ENCODE data around the gene NLGN1. TPM values are rescaled to one million over a fixed set of nuclear protein-coding genes. Genes with fewer than 3 reads are reported as not detected.
A peak's percentile ranks its signal among the peaks of the same experiment; 100 is the strongest.

The NLGN1 gene
- total RNA-seq, 1 experiment from 2014 or later, result 4.0 TPM

DNA sequence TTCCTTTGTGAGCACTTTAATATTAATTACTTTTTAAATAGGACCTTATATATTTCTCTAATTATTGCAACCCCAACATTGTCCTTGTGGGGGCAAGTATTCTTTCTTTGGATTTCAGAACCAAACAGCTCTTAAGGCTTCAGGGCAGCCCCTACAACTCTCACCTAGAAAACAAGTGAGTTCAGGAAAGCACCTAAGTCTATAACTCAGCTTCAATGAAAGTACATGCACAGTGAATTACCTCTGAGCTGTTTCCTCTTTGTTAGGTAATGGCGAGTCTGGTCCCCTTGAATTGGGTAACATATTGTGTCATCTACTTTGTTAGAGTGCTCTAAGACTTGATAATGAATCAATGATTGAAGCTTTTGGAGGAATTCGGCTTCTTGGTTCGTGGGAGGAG lies 545.7 kb downstream of the NLGN1 start:
- Histone ChIP-seq H3K27me3 (no peaks in the 10 kb centered on the region), H3K9me3 (no peaks in the 10 kb centered on the region), H3K36me3 (no peaks in the 10 kb centered on the region), H3K4me3 (no peak overlapping the region)
- no peak for DNase-seq

- Histone ChIP-seq H3K9me3 (no peaks in the 10 kb centered on the region), H3K36me3 (no peaks in the 10 kb centered on the region), H3K4me3 (no peak overlapping the region), H3K27me3 (no peaks in the 10 kb centered on the region)
- no peak for DNase-seq
These were observed 547.6 kb downstream of the NLGN1 start for GRCh38 chr3:173945170-173945569.

DNA sequence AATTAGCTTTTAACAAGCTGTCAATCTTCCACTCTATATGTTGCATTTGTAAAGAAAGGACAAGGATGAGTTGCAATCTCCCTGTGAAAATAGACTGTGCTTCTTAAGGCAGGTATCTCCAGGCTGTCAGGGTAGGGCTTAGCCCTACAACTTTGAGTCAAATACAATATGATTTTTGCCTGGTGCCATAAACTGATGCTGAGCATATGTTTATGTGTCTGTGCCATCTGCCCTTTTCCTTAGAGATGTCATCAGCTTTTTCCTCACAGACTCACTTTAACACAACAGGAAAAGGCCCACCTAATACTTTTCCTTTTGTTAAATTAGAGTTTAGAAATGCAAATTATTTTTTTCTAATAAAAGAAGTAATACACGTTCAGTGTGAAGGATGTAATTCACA lies 548.3 kb downstream of the NLGN1 start:
- Histone ChIP-seq H3K27me3 (no peaks in the 10 kb centered on the region), H3K9me3 (no peaks in the 10 kb centered on the region), H3K4me3 (no peak overlapping the region), H3K36me3 (no peaks in the 10 kb centered on the region)
- DNase-seq, result no peak

GRCh38 chr3:173954647-173955046 lies 557.1 kb downstream of the NLGN1 start:
- no peaks in the 10 kb centered on the region for H3K36me3 ChIP-seq
- no peak for DNase-seq
- H3K9me3 ChIP-seq, result no peaks in the 10 kb centered on the region
- H3K27me3 ChIP-seq, result no peaks in the 10 kb centered on the region
- no peak overlapping the region for H3K4me3 ChIP-seq

DNA sequence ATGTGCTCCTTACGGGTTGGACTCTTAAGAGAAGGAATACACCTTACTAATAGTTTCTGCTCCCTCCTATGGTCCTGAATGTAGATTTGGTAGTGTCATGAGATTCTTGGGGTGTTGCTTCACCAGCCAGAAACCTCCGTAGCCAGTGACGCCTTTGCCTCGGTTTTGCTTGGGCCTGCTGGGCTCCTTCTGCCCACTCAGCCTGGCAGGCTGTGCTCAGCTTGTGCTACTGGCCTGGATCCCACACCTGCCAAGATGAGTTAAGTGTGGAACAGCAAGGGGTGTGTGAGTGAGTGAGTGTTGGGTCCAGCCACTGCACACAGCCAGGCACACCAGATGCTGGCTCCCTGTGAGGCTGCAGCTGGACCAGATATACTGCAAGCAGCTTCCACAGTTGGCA lies 560.1 kb downstream of the NLGN1 start:
- Histone ChIP-seq H3K4me3 (no peak overlapping the region), H3K9me3 (no peaks in the 10 kb centered on the region), H3K36me3 (no peaks in the 10 kb centered on the region), H3K27me3 (no peaks in the 10 kb centered on the region)
- DNase-seq, result no peak

GRCh38 chr3:173958805-173959204 lies 561.3 kb downstream of the NLGN1 start:
- Histone ChIP-seq H3K4me3 (no peak overlapping the region), H3K36me3 (no peaks in the 10 kb centered on the region), H3K27me3 (no peaks in the 10 kb centered on the region), H3K9me3 (no peaks in the 10 kb centered on the region)
- no peak for DNase-seq

GRCh38 chr3:173970281-173970680 lies 572.7 kb downstream of the NLGN1 start:
- no peak overlapping the region for H3K4me3 ChIP-seq
- no peaks in the 10 kb centered on the region for H3K27me3 ChIP-seq
- H3K9me3 ChIP-seq, result no peaks in the 10 kb centered on the region
- peak; percentile 53 for DNase-seq
- H3K36me3 ChIP-seq, result no peaks in the 10 kb centered on the region

DNA sequence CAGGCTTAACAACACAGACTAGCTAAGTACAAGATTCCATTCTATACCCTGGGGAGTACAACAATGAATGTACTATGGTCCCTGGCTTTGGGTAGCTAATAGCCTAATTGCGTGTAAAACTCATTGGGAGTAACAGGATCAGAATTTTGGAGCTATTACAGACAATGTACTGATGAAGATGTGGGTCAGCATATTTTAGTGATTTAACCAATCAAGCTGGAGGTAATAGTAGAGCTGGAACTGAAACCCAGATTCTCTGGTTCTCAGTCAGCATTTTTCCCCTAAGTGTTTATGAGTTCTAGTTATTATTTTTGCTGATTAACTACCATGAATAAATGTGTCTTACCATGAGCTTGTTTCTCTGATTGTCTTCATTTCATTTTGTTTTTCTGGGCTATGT lies 578.7 kb downstream of the NLGN1 start:
- Histone ChIP-seq H3K27me3 (no peaks in the 10 kb centered on the region), H3K9me3 (no peaks in the 10 kb centered on the region), H3K4me3 (no peak overlapping the region), H3K36me3 (no peaks in the 10 kb centered on the region)
- no peak for DNase-seq

GRCh38 chr3:173977747-173978146 lies 580.2 kb downstream of the NLGN1 start:
- H3K36me3 ChIP-seq, result no peaks in the 10 kb centered on the region
- DNase-seq, result no peak
- no peak overlapping the region for H3K4me3 ChIP-seq
- no peaks in the 10 kb centered on the region for H3K27me3 ChIP-seq
- H3K9me3 ChIP-seq, result no peaks in the 10 kb centered on the region

GRCh38 chr3:173983343-173983742 lies 585.8 kb downstream of the NLGN1 start:
- no peaks in the 10 kb centered on the region for H3K36me3 ChIP-seq
- peak; percentile 77 for DNase-seq
- H3K27me3 ChIP-seq, result no peaks in the 10 kb centered on the region
- H3K4me3 ChIP-seq, result no peak overlapping the region
- no peaks in the 10 kb centered on the region; the same call in 1 of the 2 replicates for H3K9me3 ChIP-seq

- DNase-seq, result no peak
- Histone ChIP-seq H3K27me3 (no peaks in the 10 kb centered on the region), H3K4me3 (no peak overlapping the region), H3K9me3 (no peaks in the 10 kb centered on the region; the same call in 1 of the 2 replicates), H3K36me3 (no peaks in the 10 kb centered on the region)
These were observed 589.4 kb downstream of the NLGN1 start for GRCh38 chr3:173986861-173987410.

DNA sequence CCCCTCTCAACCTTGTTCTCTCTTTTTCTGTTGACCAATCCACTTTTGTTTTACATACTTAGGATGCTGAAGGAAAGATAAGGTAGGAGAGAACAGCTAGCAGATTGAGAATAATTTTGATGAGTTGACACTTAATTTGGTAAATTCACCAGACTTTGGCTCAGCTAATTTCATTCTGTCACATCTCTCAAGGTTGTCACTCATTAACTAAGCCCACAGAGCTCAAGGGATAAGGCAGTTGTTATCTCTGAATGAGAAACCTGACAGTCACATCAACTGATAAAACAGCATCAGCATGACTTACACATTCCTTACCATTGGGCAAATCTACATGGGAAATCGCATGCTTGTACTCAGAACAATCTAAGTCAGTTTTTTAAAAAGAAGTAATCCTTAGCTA lies 591.4 kb downstream of the NLGN1 start:
- Histone ChIP-seq H3K9me3 (no peaks in the 10 kb centered on the region; the same call in 1 of the 2 replicates), H3K27me3 (no peaks in the 10 kb centered on the region), H3K36me3 (no peaks in the 10 kb centered on the region), H3K4me3 (no peak overlapping the region)
- no peak for DNase-seq

DNA sequence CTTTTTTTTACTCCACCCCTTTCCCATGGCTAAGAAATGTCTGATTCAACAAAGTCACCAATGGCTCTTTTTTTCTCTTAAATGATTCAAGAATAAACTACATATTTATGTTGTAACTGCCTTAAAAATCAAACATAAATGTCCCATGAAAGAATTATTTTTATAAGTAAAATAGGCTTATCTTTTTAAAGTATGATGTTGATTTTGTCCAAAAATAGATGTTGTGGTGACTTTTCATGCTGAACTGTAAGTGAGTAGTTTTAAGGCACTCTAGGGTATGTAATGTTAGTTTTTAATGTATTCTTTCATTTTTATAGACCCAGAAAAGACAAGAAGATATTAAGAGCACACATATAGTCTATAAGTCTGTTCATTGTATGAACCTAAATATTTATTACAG lies 594.9 kb downstream of the NLGN1 start:
- no peak overlapping the region for H3K4me3 ChIP-seq
- H3K36me3 ChIP-seq, result no peaks in the 10 kb centered on the region
- no peaks in the 10 kb centered on the region for H3K27me3 ChIP-seq
- no peaks in the 10 kb centered on the region for H3K9me3 ChIP-seq
- no peak for DNase-seq

- Histone ChIP-seq H3K9me3 (no peaks in the 10 kb centered on the region), H3K36me3 (no peaks in the 10 kb centered on the region), H3K4me3 (no peak overlapping the region), H3K27me3 (no peaks in the 10 kb centered on the region)
- DNase-seq, result no peak
These were observed 595.8 kb downstream of the NLGN1 start for GRCh38 chr3:173993299-173993698.

- no peaks in the 10 kb centered on the region for H3K27me3 ChIP-seq
These were observed 603.1 kb downstream of the NLGN1 start for GRCh38 chr3:174000675-174001074.

DNA sequence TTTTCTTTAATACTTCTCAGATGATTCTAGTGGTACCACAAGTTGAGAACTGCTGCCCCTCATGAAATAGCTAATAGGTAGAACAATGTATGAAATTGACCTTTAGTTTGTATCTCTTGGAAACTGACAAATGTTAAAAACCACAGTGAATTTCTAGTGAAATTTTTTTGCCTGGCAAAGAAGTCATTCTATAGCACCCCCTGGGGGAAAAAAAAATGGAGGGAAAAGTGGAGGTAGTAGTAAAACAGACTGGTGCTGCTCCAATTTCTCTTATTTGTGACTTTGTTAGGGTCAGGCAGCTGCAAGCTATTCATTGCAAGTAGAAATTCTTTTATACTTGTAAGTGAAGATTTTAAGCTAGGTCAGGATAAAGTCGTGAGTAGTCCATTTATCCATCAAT lies 605.0 kb downstream of the NLGN1 start:
- DNase-seq, result no peak
- Histone ChIP-seq H3K27me3 (no peaks in the 10 kb centered on the region), H3K4me3 (no peak overlapping the region), H3K9me3 (no peaks in the 10 kb centered on the region), H3K36me3 (no peaks in the 10 kb centered on the region)

More at GRCh38 chr3:174000675-174001074, 603.1 kb downstream of the NLGN1 start:
- no peak overlapping the region for H3K4me3 ChIP-seq
- DNase-seq, result no peak
- H3K9me3 ChIP-seq, result no peaks in the 10 kb centered on the region
- no peaks in the 10 kb centered on the region for H3K36me3 ChIP-seq

GRCh38 chr3:174010907-174011306 lies 613.4 kb downstream of the NLGN1 start:
- no peaks in the 10 kb centered on the region for H3K9me3 ChIP-seq
- no peaks in the 10 kb centered on the region for H3K36me3 ChIP-seq
- no peaks in the 10 kb centered on the region for H3K27me3 ChIP-seq
- H3K4me3 ChIP-seq, result no peak overlapping the region
- no peak for DNase-seq

DNA sequence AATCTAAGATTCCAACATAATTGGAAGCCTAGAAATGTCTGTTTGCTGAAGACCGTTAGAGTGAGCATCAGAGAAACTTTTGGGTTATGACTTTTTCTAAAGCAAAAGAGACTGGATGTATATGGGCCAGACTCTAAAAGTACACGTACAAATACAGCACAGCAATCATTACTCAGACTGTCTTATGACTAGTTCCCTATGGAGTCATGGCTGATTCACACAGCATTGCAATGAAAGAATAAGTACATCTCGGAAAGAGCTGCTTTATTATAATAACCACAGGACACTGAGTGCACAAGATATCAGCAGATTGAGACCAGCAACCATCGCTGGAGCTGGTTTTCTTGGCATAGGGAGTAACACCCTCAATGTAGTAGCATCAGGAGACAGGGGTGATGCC lies 618.6 kb downstream of the NLGN1 start:
- Histone ChIP-seq H3K36me3 (no peaks in the 10 kb centered on the region), H3K9me3 (peaks cover 2% of the 10 kb centered on the region; the same call in 1 of the 2 replicates), H3K27me3 (no peaks in the 10 kb centered on the region), H3K4me3 (no peak overlapping the region)
- DNase-seq, result peak; percentile 56

GRCh38 chr3:174020156-174020555 lies 622.6 kb downstream of the NLGN1 start:
- no peak for DNase-seq
- H3K36me3 ChIP-seq, result no peaks in the 10 kb centered on the region
- H3K4me3 ChIP-seq, result no peak overlapping the region
- peaks cover 2% of the 10 kb centered on the region; the same call in 1 of the 2 replicates for H3K9me3 ChIP-seq
- no peaks in the 10 kb centered on the region for H3K27me3 ChIP-seq
